HL-60 (cell line): ENCODE data around the gene C17orf67.

Experiments
- DNase-seq, 2 experiments: peaks; one replicate each; pipeline ENCODE4 v3.0.0-alpha.2; 2010 to 2020; ENCODE audit warnings: low read depth in 1 of 2, low spot score in 1 of 2
- H3K27ac ChIP-seq: fragments of 250-450 bp; sonication (Bioruptor Pico); replicated peaks from 2 replicates; pipeline ENCODE4 v1.5.1; 2020; ENCODE audit warnings: mild to moderate bottlenecking, moderate library complexity
- H3K27me3 ChIP-seq: fragments of 250-450 bp; sonication (Bioruptor Pico); 2 replicates; pipeline ENCODE4 v1.5.1; 2021; ENCODE audit warnings: mild to moderate bottlenecking, moderate library complexity; ENCODE audit not compliant: insufficient read depth, poor library complexity, severe bottlenecking
- H3K4me3 ChIP-seq: replicated peaks from 2 replicates; pipeline ENCODE4 v1.5.1; 2011; ENCODE audit warnings: mild to moderate bottlenecking, control low read depth, low read length; ENCODE audit not compliant: insufficient read depth
- CTCF ChIP-seq: IDR thresholded peaks from one replicate; pipeline ENCODE4 v1.5.1; 2011; ENCODE audit warnings: low read length, control low read depth, inconsistent platforms; ENCODE audit not compliant: insufficient read depth
- GABPA ChIP-seq: IDR thresholded peaks from 2 replicates; pipeline ENCODE4 v1.6.1; 2012; ENCODE audit warnings: low read depth
- POLR2AphosphoS5 ChIP-seq: IDR thresholded peaks from 2 replicates; pipeline ENCODE4 v1.6.1; 2012; ENCODE audit warnings: low read depth
- REST ChIP-seq: IDR thresholded peaks from 2 replicates; pipeline ENCODE4 v1.6.1; 2012; ENCODE audit warnings: low read depth; ENCODE audit not compliant: insufficient replicate concordance
- SPI1 ChIP-seq: IDR thresholded peaks from 2 replicates; pipeline ENCODE4 v1.6.1; 2012; ENCODE audit warnings: low read depth, mild to moderate bottlenecking, borderline replicate concordance

The C17orf67 gene

GRCh38 chr17:56834380-56835263, 902 bp upstream of the C17orf67 start:
- no peak for TF ChIP-seq CTCF
- TF ChIP-seq POLR2AphosphoS5, result no peak; the same call in 1 of the 2 replicates
- TF ChIP-seq GABPA, result 0 out of 2 replicates have a peak, but pooled peaks have one; percentile 8
- no peak for TF ChIP-seq SPI1
- TF ChIP-seq REST, result no peak
- DNase-seq, result peak; percentile 61 to 65
- H3K27ac ChIP-seq, result peak overlapping the region; percentile 48
- peak overlapping the region; percentile 83 for H3K4me3 ChIP-seq
- no peaks in the 10 kb centered on the region for H3K27me3 ChIP-seq

GRCh38 chr17:56833057-56833808, 487 bp downstream of the C17orf67 start:
- peak; percentile 75 to 79 for DNase-seq
- Histone ChIP-seq H3K4me3 (peak overlapping the region; percentile 82), H3K27me3 (no peaks in the 10 kb centered on the region), H3K27ac (peak overlapping the region; percentile 59)
- TF ChIP-seq POLR2AphosphoS5 (peak; percentile 46; the same call in 1 of the 2 replicates), SPI1 (no peak), CTCF (no peak), REST (no peak), GABPA (no peak)

GRCh38 chr17:56832446-56832845, 1.3 kb downstream of the C17orf67 start:
- no peak overlapping the region; the same call in 1 of the 2 replicates for H3K27ac ChIP-seq
- TF ChIP-seq CTCF (no peak), POLR2AphosphoS5 (no peak), REST (no peak), GABPA (no peak), SPI1 (no peak)
- H3K27me3 ChIP-seq, result no peaks in the 10 kb centered on the region
- peak overlapping the region; percentile 82 for H3K4me3 ChIP-seq
- DNase-seq, result peak in 1 of 2 experiments; percentile 13
